ENCODE measurements around the gene CATSPERD. TPM values are rescaled to one million over a fixed set of nuclear protein-coding genes. Genes with fewer than 3 reads are reported as not detected.
A peak's percentile ranks its signal among the peaks of the same experiment; 100 is the strongest.

CATSPERD gene
- total RNA-seq, 4 donors from 2014 or later = not detected

GRCh38 chr19:5711713-5712161, 8.7 kb upstream of the CATSPERD start:
- in situ Hi-C loops (cut with MboI; ENCODE audit: low sequenced_read_pairs in 4 of 4) = no loop called here
- intact Hi-C loops (cut with DNase I; ENCODE audit: low total_unique reads) = no loop called here
- Histone ChIP-seq H3K4me1 (no peaks in the 10 kb centered on the region), H3K27ac (no peak overlapping the region), H3K36me3 (peaks cover 0 to 63% of the 10 kb centered on the region in 2 donors), H3K27me3 (no peaks in the 10 kb centered on the region), H3K4me3 (no peak overlapping the region), H3K9me3 (no peaks in the 10 kb centered on the region)
- TF ChIP-seq CTCF (IDR thresholded peaks at IDR 0.05 in 4 of 5, conservative IDR thresholded peaks at IDR 0.05 in 1 of 5) (no peak), POLR2A (IDR thresholded peaks at IDR 0.05) (no peak)
- ATAC-seq = no peak
- no peak for DNase-seq

- intact Hi-C loops (cut with DNase I; ENCODE audit: low total_unique reads) = no loop called here
- no peak overlapping the region for H3K4me3 ChIP-seq
- in situ Hi-C loops (cut with MboI; ENCODE audit: low sequenced_read_pairs in 4 of 4) = no loop called here
- ATAC-seq = no peak
- no peak for DNase-seq
- peaks cover 0 to 49% of the 10 kb centered on the region in 2 donors for H3K36me3 ChIP-seq
- H3K4me1 ChIP-seq = peaks cover 9 to 13% of the 10 kb centered on the region in 2 donors
- H3K27me3 ChIP-seq = no peaks in the 10 kb centered on the region
- TF ChIP-seq CTCF (IDR thresholded peaks at IDR 0.05 in 4 of 5, conservative IDR thresholded peaks at IDR 0.05 in 1 of 5) (no peak), POLR2A (IDR thresholded peaks at IDR 0.05) (no peak)
- no peak overlapping the region for H3K27ac ChIP-seq
- no peaks in the 10 kb centered on the region for H3K9me3 ChIP-seq
These were observed 7.2 kb upstream of the CATSPERD start for GRCh38 chr19:5713228-5713627.

- in situ Hi-C loops (cut with MboI; ENCODE audit: low sequenced_read_pairs in 4 of 4) = no loop called here
- no peak for ATAC-seq
- no peak for DNase-seq
- intact Hi-C loops (cut with DNase I; ENCODE audit: low total_unique reads) = no loop called here
- TF ChIP-seq CTCF (IDR thresholded peaks at IDR 0.05 in 4 of 5, conservative IDR thresholded peaks at IDR 0.05 in 1 of 5) (no peak), POLR2A (IDR thresholded peaks at IDR 0.05) (no peak)
- Histone ChIP-seq H3K36me3 (peaks cover 0 to 41% of the 10 kb centered on the region in 2 donors), H3K4me3 (no peak overlapping the region), H3K27ac (no peak overlapping the region), H3K9me3 (no peaks in the 10 kb centered on the region), H3K27me3 (no peaks in the 10 kb centered on the region), H3K4me1 (peaks cover 18 to 25% of the 10 kb centered on the region in 2 donors)
These were observed 5.6 kb upstream of the CATSPERD start for GRCh38 chr19:5714816-5715215.

GRCh38 chr19:5717215-5717935, 3.1 kb upstream of the CATSPERD start:
- no peak for ATAC-seq
- Histone ChIP-seq H3K9me3 (no peaks in the 10 kb centered on the region), H3K36me3 (peaks cover 0 to 19% of the 10 kb centered on the region in 2 donors), H3K27me3 (no peaks in the 10 kb centered on the region), H3K27ac (peak overlapping the region in 3 of 4 donors; percentile 92 to 99 (median 95)), H3K4me1 (peaks cover 18 to 31% of the 10 kb centered on the region in 2 donors), H3K4me3 (no peak overlapping the region)
- in situ Hi-C loops (cut with MboI; ENCODE audit: low sequenced_read_pairs in 4 of 4) (no loop called here), intact Hi-C loops (cut with DNase I; ENCODE audit: low total_unique reads) (no loop called here)
- DNase-seq = no peak
- no peak for TF ChIP-seq POLR2A (IDR thresholded peaks at IDR 0.05)
- TF ChIP-seq CTCF (IDR thresholded peaks at IDR 0.05 in 4 of 5, conservative IDR thresholded peaks at IDR 0.05 in 1 of 5) = no peak
